Stomach smooth muscle (tissue), 2 donors: ENCODE measurements around the gene ZFP42.

Experiments used
- H3K27ac ChIP-seq: one replicate; pipeline ENCODE4 v1.7.0; 2013; ENCODE audit warnings: mild to moderate bottlenecking, low read length, inconsistent platforms
- H3K27me3 ChIP-seq, 2 donors: one replicate each; pipeline ENCODE4 v1.7.0; 2013; ENCODE audit warnings: low read length in 2 of 2; ENCODE audit not compliant: insufficient read depth in 2 of 2, control insufficient read depth in 1 of 2
- H3K36me3 ChIP-seq, 2 donors: one replicate each; pipeline ENCODE4 v1.7.0; 2013; ENCODE audit warnings: low read length in 2 of 2; ENCODE audit not compliant: control insufficient read depth in 2 of 2, insufficient read depth in 2 of 2
- H3K4me1 ChIP-seq: one replicate; pipeline ENCODE4 v1.7.0; 2013; ENCODE audit warnings: low read length; ENCODE audit not compliant: control insufficient read depth, insufficient read depth
- H3K4me3 ChIP-seq, 2 donors: one replicate each; pipeline ENCODE4 v1.7.0; 2013; ENCODE audit warnings: low read length in 2 of 2
- H3K9ac ChIP-seq, 2 donors: one replicate each; pipeline ENCODE4 v1.7.0; 2013; ENCODE audit warnings: low read length in 2 of 2, mild to moderate bottlenecking in 1 of 2
- H3K9me3 ChIP-seq, 2 donors: one replicate each; pipeline ENCODE4 v1.7.0; 2013; ENCODE audit warnings: low read length in 2 of 2; ENCODE audit not compliant: control insufficient read depth in 2 of 2
- donor health status: healthy.
- donor health status: Pancreatic carcinoma.

ZFP42 gene

GRCh38 chr4:187999406-187999932 lies 3.9 kb downstream of the ZFP42 start:
- Histone ChIP-seq H3K9ac (no peak overlapping the region), H3K4me3 (no peak overlapping the region), H3K36me3 (no peaks in the 10 kb centered on the region), H3K4me1 (no peaks in the 10 kb centered on the region), H3K27me3 (peaks cover 3 to 4% of the 10 kb centered on the region in 2 donors), H3K9me3 (peaks cover 0 to 6% of the 10 kb centered on the region in 2 donors), H3K27ac (no peak overlapping the region)

- Histone ChIP-seq H3K27me3 (no peaks in the 10 kb centered on the region), H3K27ac (no peak overlapping the region), H3K9me3 (no peaks in the 10 kb centered on the region), H3K4me3 (no peak overlapping the region), H3K4me1 (no peaks in the 10 kb centered on the region), H3K9ac (no peak overlapping the region), H3K36me3 (no peaks in the 10 kb centered on the region)
Observed at GRCh38 chr4:188002323-188002722, 6.8 kb downstream of the ZFP42 start.

GRCh38 chr4:188002751-188003150 lies 7.2 kb downstream of the ZFP42 start:
- H3K27me3 ChIP-seq, result no peaks in the 10 kb centered on the region
- H3K4me1 ChIP-seq, result no peaks in the 10 kb centered on the region
- no peak overlapping the region for H3K4me3 ChIP-seq
- no peaks in the 10 kb centered on the region for H3K36me3 ChIP-seq
- H3K9me3 ChIP-seq, result no peaks in the 10 kb centered on the region
- H3K27ac ChIP-seq, result no peak overlapping the region
- H3K9ac ChIP-seq, result no peak overlapping the region

- Histone ChIP-seq H3K36me3 (no peaks in the 10 kb centered on the region), H3K27ac (no peak overlapping the region), H3K27me3 (no peaks in the 10 kb centered on the region), H3K4me1 (no peaks in the 10 kb centered on the region), H3K9me3 (peaks cover 0 to 2% of the 10 kb centered on the region in 2 donors), H3K4me3 (no peak overlapping the region), H3K9ac (no peak overlapping the region)
Observed at GRCh38 chr4:188005561-188005960, 10.0 kb downstream of the ZFP42 start.

- Histone ChIP-seq H3K27me3 (no peaks in the 10 kb centered on the region), H3K36me3 (no peaks in the 10 kb centered on the region), H3K27ac (no peak overlapping the region), H3K4me1 (no peaks in the 10 kb centered on the region), H3K9ac (no peak overlapping the region), H3K9me3 (peaks cover 0 to 2% of the 10 kb centered on the region in 2 donors), H3K4me3 (no peak overlapping the region)
Observed at GRCh38 chr4:188006285-188006848, 10.8 kb downstream of the ZFP42 start.

GRCh38 chr4:188008377-188008776 lies 12.8 kb downstream of the ZFP42 start:
- Histone ChIP-seq H3K27me3 (peaks cover 0 to 1% of the 10 kb centered on the region in 2 donors), H3K4me3 (no peak overlapping the region), H3K4me1 (no peaks in the 10 kb centered on the region), H3K9me3 (peaks cover 0 to 2% of the 10 kb centered on the region in 2 donors), H3K27ac (no peak overlapping the region), H3K9ac (no peak overlapping the region), H3K36me3 (no peaks in the 10 kb centered on the region)

- Histone ChIP-seq H3K27me3 (peaks cover 0 to 3% of the 10 kb centered on the region in 2 donors), H3K9me3 (peaks cover 0 to 2% of the 10 kb centered on the region in 2 donors), H3K27ac (no peak overlapping the region), H3K36me3 (no peaks in the 10 kb centered on the region), H3K4me3 (no peak overlapping the region), H3K4me1 (no peaks in the 10 kb centered on the region), H3K9ac (no peak overlapping the region)
Observed at GRCh38 chr4:188012426-188012945, 16.9 kb downstream of the ZFP42 start.

- no peaks in the 10 kb centered on the region for H3K36me3 ChIP-seq
- no peak overlapping the region for H3K4me3 ChIP-seq
- H3K9ac ChIP-seq, result no peak overlapping the region
- no peaks in the 10 kb centered on the region for H3K9me3 ChIP-seq
- no peaks in the 10 kb centered on the region for H3K4me1 ChIP-seq
- H3K27ac ChIP-seq, result no peak overlapping the region
- H3K27me3 ChIP-seq, result peaks cover 0 to 3% of the 10 kb centered on the region in 2 donors
Observed at GRCh38 chr4:188015025-188015940, 19.7 kb downstream of the ZFP42 start.

GRCh38 chr4:188016754-188017153 lies 21.2 kb downstream of the ZFP42 start:
- peaks cover 0 to 3% of the 10 kb centered on the region in 2 donors for H3K27me3 ChIP-seq
- no peaks in the 10 kb centered on the region for H3K4me1 ChIP-seq
- no peak overlapping the region for H3K27ac ChIP-seq
- H3K36me3 ChIP-seq, result no peaks in the 10 kb centered on the region
- H3K9ac ChIP-seq, result no peak overlapping the region
- H3K4me3 ChIP-seq, result no peak overlapping the region
- no peaks in the 10 kb centered on the region for H3K9me3 ChIP-seq

GRCh38 chr4:188018262-188018661 lies 22.7 kb downstream of the ZFP42 start:
- H3K36me3 ChIP-seq, result no peaks in the 10 kb centered on the region
- H3K4me1 ChIP-seq, result no peaks in the 10 kb centered on the region
- no peaks in the 10 kb centered on the region for H3K9me3 ChIP-seq
- peaks cover 0 to 2% of the 10 kb centered on the region in 2 donors for H3K27me3 ChIP-seq
- no peak overlapping the region for H3K27ac ChIP-seq
- H3K9ac ChIP-seq, result no peak overlapping the region
- no peak overlapping the region for H3K4me3 ChIP-seq
